ENCODE measurements around the gene PATZ1. TPM values are rescaled to one million over a fixed set of nuclear protein-coding genes. Genes with fewer than 3 reads are reported as not detected.
A peak's percentile ranks its signal among the peaks of the same experiment; 100 is the strongest.

PATZ1 gene
- total RNA-seq, 1 experiment from 2014 or later, result 24.1 TPM

DNA sequence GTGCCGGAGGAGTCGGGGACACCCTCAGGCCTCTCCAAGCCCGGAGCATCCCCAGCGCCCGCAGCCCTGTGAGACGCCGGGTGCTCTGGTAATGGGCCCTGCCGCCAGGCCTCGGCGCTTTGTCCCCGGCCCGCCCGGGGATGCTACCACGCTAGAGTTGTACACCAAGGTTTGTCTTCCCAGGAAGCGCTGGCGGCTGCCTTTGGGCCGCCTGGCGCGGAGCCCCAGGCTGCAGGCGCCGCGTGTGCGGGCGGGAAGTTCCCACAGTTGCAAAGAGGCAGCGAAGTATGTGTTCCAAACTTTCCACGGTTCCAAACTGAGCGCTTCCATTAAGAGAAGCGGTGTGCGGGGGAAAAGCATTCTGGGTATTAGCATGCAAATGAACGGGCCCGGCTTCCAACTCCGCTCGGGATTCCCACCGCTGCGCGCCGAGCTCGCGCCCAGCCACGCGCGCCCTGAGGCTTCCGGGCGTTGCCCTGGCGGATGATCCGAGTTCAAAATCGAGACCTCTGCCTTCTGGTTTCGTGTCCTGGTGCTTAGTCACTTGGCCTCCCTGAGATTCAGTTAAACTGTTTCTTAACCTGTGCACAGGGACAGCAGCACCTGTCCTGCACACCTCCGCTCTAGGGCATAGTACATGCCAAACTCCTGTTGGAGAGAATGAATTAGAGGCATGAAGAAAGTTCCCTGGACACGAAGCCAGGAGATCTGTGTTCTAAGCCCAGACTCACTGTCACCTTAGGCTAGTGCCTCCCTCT is 1.3 kb upstream of the PATZ1 start:
- Histone ChIP-seq H3K4me1 (peaks cover 7% of the 10 kb centered on the region; the same call in 1 of the 2 replicates), H3K4me3 (peak overlapping the region; percentile 73), H3K27me3 (no peaks in the 10 kb centered on the region), H3K27ac (peak overlapping the region; percentile 86), H3K36me3 (peaks cover 11% of the 10 kb centered on the region), H3K9me3 (replicated peaks) (no peaks in the 10 kb centered on the region)
- DNase-seq, result peak; percentile 70 to 78

DNA sequence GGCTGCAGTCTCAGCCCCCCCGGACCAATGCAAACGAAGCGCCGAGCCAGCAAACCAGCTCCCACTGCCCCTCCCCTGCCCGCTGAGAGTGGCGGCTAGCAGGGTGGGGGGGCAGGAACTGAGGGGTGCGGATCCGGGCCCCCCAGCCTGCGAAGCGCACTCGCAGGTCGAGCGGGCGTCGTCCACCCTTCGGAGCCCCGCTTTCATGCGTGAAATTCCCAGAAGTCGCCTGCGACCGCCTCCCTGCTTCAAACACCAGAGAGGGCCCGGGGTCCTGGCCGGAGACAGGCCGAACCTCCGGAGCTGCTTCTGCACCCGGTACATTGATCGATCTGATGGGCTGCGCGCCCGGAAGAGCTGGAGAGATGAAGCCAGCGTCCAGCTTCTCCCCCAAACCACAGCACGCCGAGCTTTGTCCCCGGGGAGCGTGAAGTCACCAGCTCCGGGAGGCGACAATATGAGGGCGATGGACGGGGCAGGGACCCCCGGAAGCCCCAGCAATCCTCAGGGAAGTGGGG is 646 bp upstream of the PATZ1 start:
- peaks cover 7% of the 10 kb centered on the region; the same call in 1 of the 2 replicates for H3K4me1 ChIP-seq
- H3K27ac ChIP-seq, result peak overlapping the region; percentile 86
- no peaks in the 10 kb centered on the region for H3K9me3 ChIP-seq (replicated peaks)
- no peaks in the 10 kb centered on the region for H3K27me3 ChIP-seq
- peaks cover 17% of the 10 kb centered on the region for H3K36me3 ChIP-seq
- H3K4me3 ChIP-seq, result peak overlapping the region; percentile 73
- peak; percentile 68 to 71 for DNase-seq

DNA sequence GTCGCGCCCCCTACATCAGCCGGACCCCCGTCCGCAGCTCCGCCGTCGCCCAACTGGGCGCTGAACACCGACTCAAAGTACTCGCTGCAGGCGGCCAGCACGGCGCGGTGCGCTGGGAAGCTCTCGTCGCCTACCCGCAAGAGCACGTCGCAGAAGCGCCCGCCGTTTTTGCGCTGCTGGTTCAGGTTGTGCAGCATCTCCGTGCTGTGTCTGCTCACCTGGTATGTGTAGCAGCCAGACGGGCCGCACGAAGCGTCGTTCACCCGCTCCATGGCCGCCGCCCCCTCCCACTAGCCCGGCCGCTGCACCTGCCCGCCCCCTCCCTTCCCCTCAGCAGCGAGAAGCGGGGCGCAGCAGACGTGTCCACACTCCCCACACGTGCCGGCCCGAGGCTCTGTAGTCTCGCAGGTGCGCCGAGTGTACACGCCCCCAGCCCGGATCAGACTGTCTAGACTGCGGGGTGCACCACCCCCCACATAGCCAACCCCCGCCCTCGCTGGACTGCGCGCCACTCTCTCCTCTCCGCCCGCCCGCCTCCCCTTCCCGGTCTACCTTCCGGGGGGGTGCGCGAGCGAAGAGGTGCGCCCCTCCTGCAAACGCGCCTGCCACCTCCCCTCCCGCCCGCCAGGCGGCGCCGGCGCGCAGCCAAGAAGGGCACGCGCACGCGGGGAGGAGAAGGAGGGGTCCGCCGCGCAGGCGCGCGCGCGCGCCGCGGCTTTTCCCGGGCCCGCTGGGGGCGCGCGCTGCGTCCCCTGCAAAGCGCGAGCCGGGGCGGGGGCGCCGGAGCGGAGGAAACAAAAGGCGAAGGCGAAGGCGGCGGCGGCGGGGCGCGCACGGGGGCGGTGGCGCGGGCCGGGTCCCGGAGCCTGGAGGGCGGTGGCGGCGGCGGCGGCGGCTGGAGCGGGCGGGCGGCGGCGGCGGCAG is 553 bp downstream of the PATZ1 start:
- Histone ChIP-seq H3K4me1 (peaks cover 7% of the 10 kb centered on the region; the same call in 1 of the 2 replicates), H3K27ac (peak overlapping the region; percentile 86), H3K27me3 (no peaks in the 10 kb centered on the region), H3K4me3 (peak overlapping the region; percentile 73), H3K36me3 (peaks cover 23% of the 10 kb centered on the region), H3K9me3 (replicated peaks) (no peaks in the 10 kb centered on the region)
- peak; percentile 76 to 83 for DNase-seq

DNA sequence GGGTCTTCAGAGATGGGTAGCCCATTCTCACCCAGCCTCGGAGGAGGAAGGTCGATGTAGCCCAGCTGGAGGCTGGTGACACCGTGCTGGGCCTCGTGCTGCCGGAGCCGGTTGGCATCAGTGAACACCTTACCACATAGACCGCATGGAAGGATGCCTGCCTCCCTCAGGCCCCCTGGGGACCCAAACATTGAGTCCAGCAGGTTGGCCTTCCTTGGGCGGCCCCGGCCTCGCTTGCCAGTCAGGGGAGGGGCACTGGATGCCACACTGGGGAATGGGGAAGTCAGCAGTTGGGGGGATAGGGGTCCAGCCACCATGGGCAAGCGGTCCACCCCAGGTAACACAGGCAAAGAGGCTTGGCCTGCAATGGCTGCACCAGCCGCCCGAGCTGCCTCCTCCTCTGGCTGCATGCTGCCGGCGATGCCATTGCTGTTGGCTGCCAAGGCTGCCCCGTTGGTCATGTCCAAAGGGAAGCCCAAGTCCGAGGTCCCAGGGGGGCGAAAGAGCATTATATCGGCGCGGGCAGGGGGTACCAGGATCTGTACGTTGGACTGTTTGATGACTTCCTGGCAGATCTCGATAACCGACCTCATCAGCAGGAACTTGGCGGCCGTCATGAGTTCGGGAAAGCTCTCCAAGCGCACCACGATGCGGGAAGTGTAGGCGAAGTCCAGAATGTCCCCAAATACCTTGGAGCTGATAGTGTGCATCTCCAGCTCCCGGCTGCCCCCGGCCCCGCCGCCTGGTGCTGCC is 1.4 kb downstream of the PATZ1 start:
- Histone ChIP-seq H3K27ac (no peak overlapping the region), H3K4me3 (no peak overlapping the region), H3K36me3 (peaks cover 28% of the 10 kb centered on the region), H3K27me3 (no peaks in the 10 kb centered on the region), H3K9me3 (replicated peaks) (no peaks in the 10 kb centered on the region), H3K4me1 (peaks cover 7% of the 10 kb centered on the region; the same call in 1 of the 2 replicates)
- no peak for DNase-seq

DNA sequence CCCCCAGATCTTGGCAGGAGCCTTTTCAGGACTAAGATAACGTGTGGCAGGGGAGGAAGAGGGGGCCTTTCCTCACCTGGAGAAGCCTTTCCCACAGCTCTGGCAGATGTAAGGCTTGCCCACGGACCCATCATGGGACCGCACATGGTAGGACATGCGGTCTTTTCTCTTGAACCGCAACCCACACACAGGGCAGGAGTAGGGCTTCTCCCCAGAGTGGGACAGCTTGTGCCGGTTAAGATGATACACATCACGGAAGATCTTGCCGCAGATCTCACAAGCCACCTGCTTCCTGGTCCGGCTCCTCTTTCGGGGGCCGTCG is 1.9 kb downstream of the PATZ1 start:
- Histone ChIP-seq H3K27ac (no peak overlapping the region), H3K4me3 (peak overlapping the region; percentile 10), H3K27me3 (no peaks in the 10 kb centered on the region), H3K4me1 (peaks cover 7% of the 10 kb centered on the region; the same call in 1 of the 2 replicates), H3K36me3 (peaks cover 28% of the 10 kb centered on the region), H3K9me3 (replicated peaks) (no peaks in the 10 kb centered on the region)
- no peak for DNase-seq

DNA sequence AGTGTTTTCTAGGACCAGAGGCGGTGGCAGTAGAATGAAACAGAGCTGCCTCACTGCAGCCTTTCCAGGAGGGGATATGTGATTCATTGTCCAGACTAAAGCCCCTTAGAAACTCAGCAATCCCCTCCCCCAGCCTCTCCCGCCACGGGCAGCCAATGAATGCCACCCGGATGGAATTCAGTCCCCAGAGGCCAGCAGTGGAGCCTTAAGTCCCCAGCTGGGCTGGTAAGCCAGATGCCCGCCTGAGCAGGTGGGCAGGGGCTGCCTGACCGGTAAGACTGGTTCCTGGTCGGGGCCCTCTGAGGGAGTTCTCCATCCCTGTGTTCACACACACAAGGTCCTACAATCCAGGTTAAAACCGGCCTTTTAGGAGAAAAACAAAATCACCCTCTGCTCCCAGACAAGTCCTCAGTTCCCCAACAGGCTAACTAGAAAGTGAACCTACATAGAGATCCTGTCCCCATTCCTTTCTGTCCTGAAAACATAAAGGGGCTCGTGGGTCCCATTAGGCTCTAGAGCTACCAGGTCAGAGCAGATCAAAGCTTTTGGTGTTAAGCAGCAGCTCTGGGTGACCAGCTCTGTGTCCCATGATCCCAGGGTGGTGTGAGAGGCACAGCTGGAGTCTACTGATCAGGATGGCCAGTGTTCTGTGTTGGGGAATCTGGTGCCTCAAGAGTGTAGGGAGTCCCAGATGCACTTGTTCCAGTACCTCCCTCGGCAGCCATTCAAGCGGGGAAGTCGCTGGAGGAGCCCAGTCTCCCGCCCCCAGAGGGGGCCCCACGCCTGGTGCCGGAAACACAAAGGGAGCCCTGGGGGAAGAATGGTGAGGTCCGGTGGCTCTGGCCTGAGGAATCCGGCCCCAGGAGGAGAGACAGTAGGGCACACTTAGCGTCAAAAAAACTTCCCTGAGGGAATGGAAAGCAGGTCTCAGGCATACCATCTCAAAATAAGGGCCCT is 2.6 kb downstream of the PATZ1 start:
- H3K9me3 ChIP-seq (replicated peaks), result no peaks in the 10 kb centered on the region
- DNase-seq, result peak; percentile 50 to 53
- peak overlapping the region; percentile 10 for H3K4me3 ChIP-seq
- H3K36me3 ChIP-seq, result peaks cover 32% of the 10 kb centered on the region
- H3K27ac ChIP-seq, result no peak overlapping the region
- H3K4me1 ChIP-seq, result peaks cover 7% of the 10 kb centered on the region; the same call in 1 of the 2 replicates
- H3K27me3 ChIP-seq, result no peaks in the 10 kb centered on the region

DNA sequence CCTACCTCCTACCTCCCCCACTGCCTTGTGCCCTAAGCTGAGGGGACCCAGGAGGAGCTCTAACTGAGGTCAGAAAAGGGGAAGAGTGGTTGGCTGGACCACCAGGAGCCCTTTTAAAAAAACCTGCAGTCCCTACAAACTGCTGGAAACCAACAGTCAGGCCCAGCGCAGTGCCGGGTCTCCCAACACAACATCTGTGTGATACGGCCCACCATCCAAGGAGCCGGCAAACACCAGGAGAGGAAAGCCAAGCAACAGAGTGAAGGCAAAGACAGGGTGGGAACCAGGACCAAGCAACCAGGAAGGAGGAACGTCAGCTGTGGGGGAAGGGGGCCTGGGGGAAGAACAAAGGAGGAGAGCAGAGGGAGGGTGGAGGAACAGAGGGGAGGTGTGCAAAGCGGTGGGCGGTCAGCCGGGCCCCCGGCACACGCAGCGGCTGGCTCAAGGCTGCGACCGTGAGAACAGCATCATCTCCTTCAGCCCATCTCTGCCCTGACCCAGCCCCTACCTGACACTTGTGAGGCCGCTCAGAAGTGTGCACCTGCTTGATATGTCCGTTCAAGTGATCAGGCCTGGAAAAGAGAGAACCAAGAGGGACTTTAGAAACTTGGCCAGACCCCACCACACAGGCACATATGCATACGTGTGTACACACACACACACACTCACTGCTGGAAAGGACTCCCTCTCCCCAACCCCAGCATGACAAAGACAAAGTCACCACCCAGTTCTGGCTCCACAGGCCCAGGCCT is 3.6 kb downstream of the PATZ1 start:
- Histone ChIP-seq H3K4me1 (peaks cover 7% of the 10 kb centered on the region; the same call in 1 of the 2 replicates), H3K9me3 (replicated peaks) (no peaks in the 10 kb centered on the region), H3K4me3 (no peak overlapping the region), H3K36me3 (peaks cover 34% of the 10 kb centered on the region), H3K27ac (no peak overlapping the region), H3K27me3 (no peaks in the 10 kb centered on the region)
- no peak for DNase-seq

DNA sequence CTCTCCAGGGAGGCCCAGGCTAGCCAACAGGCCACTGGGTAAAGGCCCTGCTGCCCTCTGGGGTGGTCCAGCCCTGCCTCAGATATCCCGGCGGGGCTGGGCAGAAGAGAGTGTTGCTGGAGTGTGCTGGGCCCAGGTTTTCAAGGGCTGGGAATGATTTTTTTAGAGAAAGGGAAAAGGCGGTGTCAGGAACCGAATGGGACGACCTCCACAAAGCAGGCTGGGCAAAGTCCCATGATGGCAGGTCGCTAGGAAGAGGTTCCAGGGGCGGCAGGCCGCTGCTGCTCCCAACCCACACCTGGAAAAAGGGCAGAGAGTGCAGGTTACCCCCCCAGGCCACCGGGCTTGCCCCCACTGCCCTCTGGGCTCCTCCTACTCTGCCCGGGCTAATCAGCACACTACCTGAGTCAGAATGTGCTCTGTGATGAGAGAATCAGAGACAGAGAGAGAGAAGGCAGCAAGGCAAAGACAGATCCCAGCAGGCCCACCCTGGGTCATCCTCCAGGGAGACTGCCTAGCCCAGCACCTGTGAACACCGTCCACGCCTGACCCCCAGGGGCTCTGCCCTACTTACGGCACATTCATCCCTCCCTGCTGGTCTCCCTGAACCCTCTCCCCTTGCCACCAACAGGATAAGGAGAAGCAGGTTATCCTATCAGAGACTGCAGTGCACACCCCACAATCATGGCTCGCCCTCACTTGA is 4.6 kb downstream of the PATZ1 start:
- Histone ChIP-seq H3K4me3 (no peak overlapping the region), H3K9me3 (replicated peaks) (no peaks in the 10 kb centered on the region), H3K36me3 (peaks cover 36% of the 10 kb centered on the region), H3K4me1 (peaks cover 7% of the 10 kb centered on the region; the same call in 1 of the 2 replicates), H3K27ac (no peak overlapping the region), H3K27me3 (no peaks in the 10 kb centered on the region)
- DNase-seq, result no peak

DNA sequence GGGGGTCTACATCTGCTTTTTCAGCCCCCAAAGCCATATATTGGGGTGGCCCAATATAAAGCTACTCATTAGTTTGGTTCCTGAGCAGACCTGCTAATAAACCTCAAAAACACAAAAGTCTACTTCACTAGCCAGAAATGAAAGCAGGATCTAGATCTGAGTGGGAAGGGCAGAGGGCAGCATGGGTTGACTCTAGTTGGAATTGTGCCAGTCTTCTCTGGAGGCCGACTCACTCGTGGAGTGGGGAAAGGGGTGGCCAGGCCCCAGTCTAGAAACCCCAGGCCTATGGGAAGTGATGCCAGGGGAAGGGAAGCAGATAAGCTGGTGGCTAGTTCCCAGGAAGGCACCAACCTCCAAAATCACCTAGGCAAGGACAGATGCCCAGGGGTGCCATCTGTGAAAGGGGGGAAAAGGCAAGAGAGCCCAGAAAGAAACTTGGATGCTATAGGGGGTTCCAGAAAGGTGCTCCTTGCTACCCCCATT is 5.3 kb downstream of the PATZ1 start:
- Histone ChIP-seq H3K27me3 (no peaks in the 10 kb centered on the region), H3K27ac (no peak overlapping the region), H3K4me3 (no peak overlapping the region), H3K9me3 (replicated peaks) (no peaks in the 10 kb centered on the region), H3K36me3 (peaks cover 41% of the 10 kb centered on the region), H3K4me1 (peaks cover 7% of the 10 kb centered on the region; the same call in 1 of the 2 replicates)
- no peak for DNase-seq

DNA sequence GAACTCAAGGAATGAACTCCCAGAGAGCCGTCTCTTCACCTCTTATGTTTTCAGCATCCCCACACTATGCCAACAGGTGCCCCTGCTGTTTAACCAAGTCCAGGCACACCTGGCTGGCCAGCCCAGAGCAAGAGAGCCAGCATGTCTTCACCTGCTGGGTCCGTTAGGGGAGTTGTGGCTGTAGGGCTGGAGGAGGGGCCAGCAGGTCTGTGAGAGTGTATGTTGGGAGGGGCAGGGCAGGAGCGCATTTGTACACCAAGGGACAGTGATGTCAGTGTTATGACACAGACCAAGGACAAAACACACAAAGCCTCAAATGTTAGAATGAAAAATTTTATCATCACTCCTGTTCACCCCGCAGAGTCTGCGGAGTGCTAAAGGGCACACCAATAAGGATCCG is 5.8 kb downstream of the PATZ1 start:
- Histone ChIP-seq H3K9me3 (replicated peaks) (no peaks in the 10 kb centered on the region), H3K4me3 (no peak overlapping the region), H3K4me1 (peaks cover 7% of the 10 kb centered on the region; the same call in 1 of the 2 replicates), H3K27me3 (no peaks in the 10 kb centered on the region), H3K27ac (no peak overlapping the region), H3K36me3 (peaks cover 41% of the 10 kb centered on the region)
- DNase-seq, result no peak

DNA sequence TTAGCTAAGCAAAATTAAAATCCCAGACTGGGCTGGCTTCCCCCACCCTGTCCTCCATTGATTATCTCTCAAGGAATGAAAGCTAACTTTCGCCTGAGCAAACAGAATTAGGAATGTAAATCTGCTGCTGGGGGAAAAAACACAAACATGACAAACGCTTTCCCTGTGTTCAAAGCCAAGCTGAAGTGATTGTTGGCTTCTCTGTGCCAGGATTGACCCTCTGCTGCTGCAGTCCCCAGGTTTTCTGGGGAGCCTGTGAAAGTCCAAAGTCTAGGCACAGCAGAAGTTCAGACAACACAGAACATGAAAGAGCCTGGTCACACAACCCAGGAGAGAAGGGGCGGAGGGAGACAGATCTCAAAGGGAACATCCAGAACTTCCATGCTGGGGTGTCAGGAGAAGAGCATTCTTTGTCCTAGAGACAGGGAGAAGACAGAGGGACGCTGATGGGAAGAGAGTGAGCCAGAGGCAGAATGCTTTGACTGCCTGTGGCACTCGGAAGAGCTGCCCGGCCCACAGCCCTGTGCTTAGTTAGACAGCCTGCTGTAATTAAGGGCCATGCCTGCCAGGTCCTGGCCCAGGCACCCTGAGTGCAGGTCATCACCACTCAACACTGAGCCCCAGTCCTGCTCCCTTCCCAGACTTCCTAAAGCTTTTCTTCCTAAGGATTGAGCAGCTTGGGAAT is 6.9 kb downstream of the PATZ1 start:
- Histone ChIP-seq H3K36me3 (peaks cover 44% of the 10 kb centered on the region), H3K9me3 (replicated peaks) (no peaks in the 10 kb centered on the region), H3K4me3 (no peak overlapping the region), H3K27ac (no peak overlapping the region), H3K27me3 (no peaks in the 10 kb centered on the region), H3K4me1 (peaks cover 2% of the 10 kb centered on the region; the same call in 1 of the 2 replicates)
- no peak for DNase-seq

DNA sequence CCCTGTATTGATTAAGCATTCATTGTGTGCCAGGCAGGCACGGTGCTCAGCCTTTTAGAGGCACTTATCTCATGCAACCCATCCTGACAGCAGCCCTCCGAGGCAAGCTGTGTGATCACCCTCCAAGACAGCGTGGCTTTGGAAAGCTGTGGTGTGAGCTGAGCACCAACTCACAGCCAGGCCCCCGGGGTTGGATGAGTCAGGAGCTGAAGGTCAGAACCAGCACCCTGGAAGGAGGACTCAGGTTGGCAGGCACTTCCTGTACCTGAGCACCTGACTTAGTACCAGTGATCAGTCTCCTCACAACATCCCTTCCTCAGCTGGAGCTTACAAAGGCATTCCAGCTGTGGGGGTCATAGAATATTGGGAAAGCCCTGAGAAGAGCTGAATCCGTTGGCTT is 9.0 kb downstream of the PATZ1 start:
- H3K27me3 ChIP-seq, result no peaks in the 10 kb centered on the region
- no peaks in the 10 kb centered on the region for H3K4me1 ChIP-seq
- H3K4me3 ChIP-seq, result no peak overlapping the region
- no peak for DNase-seq
- no peaks in the 10 kb centered on the region for H3K9me3 ChIP-seq (replicated peaks)
- no peak overlapping the region for H3K27ac ChIP-seq
- H3K36me3 ChIP-seq, result peaks cover 50% of the 10 kb centered on the region

Measured in SJCRH30 (cell line).